HepG2 (cell line): ENCODE data around the gene SDCCAG8. TPM values are rescaled to one million over a fixed set of nuclear protein-coding genes. Genes with fewer than 3 reads are reported as not detected.

Experiments used
- ATAC-seq: fragments of 200-7000 bp; cut with Tn5 transposase; 3 replicates; pipeline ENCODE4 v1.9.1; 2020; ENCODE audit warnings: mild to moderate bottlenecking, moderate library complexity
- BruUV-seq: library from RNA; stranded (reverse); fragments of 400-500 nt; replicated peaks from 2 replicates; lab custom pipeline; 2021; lab: Mats Ljungman, UMichigan
- CTCF ChIA-PET: fragments of 300-600 bp; formaldehyde crosslinking; extraction: SDS; loops from one replicate; lab custom pipeline; 2021; ENCODE audit warnings: low total read pairs, inconsistent platforms, low intra/inter-chr PET ratio; lab: Yijun Ruan, JAX
- POLR2A ChIA-PET: fragments of 350-600 bp; sonication (Branson Sonifier 250); formaldehyde crosslinking; loops from one replicate; lab custom pipeline; 2020; ENCODE audit warnings: antibody characterized with exemption, inconsistent platforms; lab: Yijun Ruan, JAX
- DNase-seq: peaks from one replicate; pipeline ENCODE4 v3.0.0-alpha.2; 2015; ENCODE audit warnings: low spot score
- FAIRE-seq: peaks from 3 replicates; lab custom pipeline; 2011; peaks lifted over from hg19 to GRCh38; lab: Jason Lieb, UNC
- H2AFZ ChIP-seq: one replicate; pipeline ENCODE4 v1.6.1; 2011; ENCODE audit warnings: low read length, inconsistent platforms
- H3K27ac ChIP-seq: fragments of 300-600 bp; 3 replicates; pipeline ENCODE4 v1.8.0; 2011; ENCODE audit warnings: mixed run types, mild to moderate bottlenecking, mixed read lengths, low read length, inconsistent platforms; ENCODE audit not compliant: insufficient read depth; ENCODE audit errors: extremely low read length
- H3K27me3 ChIP-seq, 2 experiments: fragments of 200-600 bp in 1 of 2; 2 replicates in 1 of 2; 3 replicates in 1 of 2; pipeline versions ENCODE4 v1.6.0 to v1.8.0; 2011; ENCODE audit warnings: low read length in 2 of 2, mild to moderate bottlenecking in 2 of 2, moderate library complexity in 2 of 2, inconsistent platforms in 1 of 2; ENCODE audit not compliant: insufficient read depth in 2 of 2, control insufficient read depth in 1 of 2
- H3K36me3 ChIP-seq, 2 experiments: fragments of 200-600 bp in 1 of 2; replicated peaks in 1 of 2; 2 replicates in 1 of 2; 3 replicates in 1 of 2; pipeline versions ENCODE4 v1.5.1 to v1.8.0; 2011; ENCODE audit warnings: low read length in 2 of 2, inconsistent platforms in 1 of 2; ENCODE audit not compliant: insufficient read depth in 2 of 2, control insufficient read depth in 1 of 2
- H3K4me1 ChIP-seq: 2 replicates; pipeline ENCODE4 v1.5.1; 2012; ENCODE audit warnings: low read length, inconsistent platforms; ENCODE audit not compliant: insufficient read depth
- H3K4me2 ChIP-seq: 2 replicates; pipeline ENCODE4 v1.6.0; 2011; ENCODE audit warnings: low read depth, low read length, inconsistent platforms
- H3K4me3 ChIP-seq, 3 experiments: fragments of 200-600 bp in 1 of 3; sonication (generic), shearing (Covaris generic) in 1 of 3; replicated peaks in 1 of 3; 2 replicates each; pipeline ENCODE4 v1.5.1; 2011 to 2016; ENCODE audit warnings: low read length in 3 of 3, inconsistent platforms in 2 of 3, low read depth in 2 of 3, mild to moderate bottlenecking in 2 of 3, control low read depth in 1 of 3, mixed read lengths in 1 of 3; ENCODE audit not compliant: insufficient read depth in 1 of 3
- H3K79me2 ChIP-seq: one replicate; pipeline ENCODE4 v1.6.1; 2011; ENCODE audit warnings: low read length, inconsistent platforms; ENCODE audit not compliant: insufficient read depth
- H3K9ac ChIP-seq: 2 replicates; pipeline ENCODE4 v1.6.0; 2011; ENCODE audit warnings: mild to moderate bottlenecking, low read depth, low read length, inconsistent platforms; ENCODE audit not compliant: insufficient read depth
- H3K9me3 ChIP-seq: 2 replicates; pipeline ENCODE4 v1.5.1; 2012; ENCODE audit warnings: mild to moderate bottlenecking, low read length
- H4K20me1 ChIP-seq: 2 replicates; pipeline ENCODE4 v1.6.0; 2011; ENCODE audit warnings: inconsistent platforms, mild to moderate bottlenecking, low read length, moderate library complexity; ENCODE audit not compliant: insufficient read depth
- ATRX ChIP-seq: sonication (generic); formaldehyde crosslinking; IDR thresholded peaks from 2 replicates; pipeline ENCODE4 v1.4.0; 2020; ENCODE audit warnings: missing genetic modification reagents, borderline replicate concordance
- CAMTA2 ChIP-seq: sonication (generic); formaldehyde crosslinking; IDR thresholded peaks from 2 replicates; pipeline ENCODE4 v1.4.0; 2020; ENCODE audit warnings: mild to moderate bottlenecking, missing genetic modification reagents, borderline replicate concordance
- CREB1 ChIP-seq, 2 experiments: fragments of 450-650 bp in 1 of 2; IDR thresholded peaks; 2 replicates each; pipeline ENCODE4 v1.6.1; 2016 to 2017; ENCODE audit warnings: control low read depth in 1 of 2, mild to moderate bottlenecking in 1 of 2, missing compliant biosample characterization in 1 of 2, missing genetic modification characterization in 1 of 2
- FLYWCH1 ChIP-seq: sonication (generic); formaldehyde crosslinking; IDR thresholded peaks from 2 replicates; pipeline ENCODE4 v1.8.1; 2023; ENCODE audit warnings: mild to moderate bottlenecking, missing genetic modification reagents
- HHEX ChIP-seq: IDR thresholded peaks from 2 replicates; pipeline ENCODE4 v1.6.1; 2016; ENCODE audit warnings: control low read depth
- MYNN ChIP-seq: sonication (generic); formaldehyde crosslinking; IDR thresholded peaks from 2 replicates; pipeline ENCODE4 v1.4.0; 2020; ENCODE audit warnings: mild to moderate bottlenecking, low read depth, missing genetic modification reagents
- NFYB ChIP-seq: sonication (generic); formaldehyde crosslinking; IDR thresholded peaks from 2 replicates; pipeline ENCODE4 v1.4.0; 2020; ENCODE audit warnings: missing genetic modification reagents
- PAX8 ChIP-seq: sonication (generic); formaldehyde crosslinking; IDR thresholded peaks from 2 replicates; pipeline ENCODE4 v1.8.0; 2022; ENCODE audit warnings: mild to moderate bottlenecking, missing genetic modification reagents, borderline replicate concordance
- PCBP2 ChIP-seq: fragments of 200-400 bp; formaldehyde crosslinking; optimal IDR thresholded peaks from 2 replicates; pipeline ENCODE3; 2018; ENCODE audit warnings: low read length, low read depth; ENCODE audit not compliant: poor library complexity, severe bottlenecking
- RCOR2 ChIP-seq: IDR thresholded peaks from 2 replicates; pipeline ENCODE4 v1.6.1; 2016; ENCODE audit warnings: missing biosample characterization, missing genetic modification reagents
- SOX13 ChIP-seq, 3 experiments: fragments of 450-650 bp in 1 of 3; sonication (generic) in 1 of 3; formaldehyde crosslinking in 1 of 3; IDR thresholded peaks in 2 of 3; conservative IDR thresholded peaks in 1 of 3; 2 replicates each; pipeline versions ENCODE4 v1.5.0 to v1.6.1; 2016 to 2020; ENCODE audit warnings: antibody characterized with exemption in 1 of 3, mild to moderate bottlenecking in 1 of 3, missing compliant biosample characterization in 1 of 3, missing genetic modification reagents in 1 of 3, moderate library complexity in 1 of 3
- XBP1 ChIP-seq: sonication (generic); formaldehyde crosslinking; IDR thresholded peaks from 2 replicates; pipeline ENCODE4 v1.5.0; 2020; ENCODE audit warnings: missing genetic modification reagents
- ZNF263 ChIP-seq: sonication (generic); formaldehyde crosslinking; IDR thresholded peaks from 2 replicates; pipeline ENCODE4 v1.4.0; 2020; ENCODE audit warnings: missing genetic modification reagents
- WGBS: methylation state at CpG from one replicate; pipeline ENCODE4 v1.1.6; 2017; ENCODE audit warnings: low lambda C conversion rate; 5-methylcytosine and 5-hydroxymethylcytosine counted together
- in situ Hi-C: cut with HindIII; loops from 2 replicates; pipeline ENCODE4 v1.10.0; 2017; ENCODE audit warnings: low pct_unique_long_range_greater_than_20kb; ENCODE audit not compliant: extremely low pct_ligation_motif_present
- intact Hi-C: fragments of 100-400 bp; cut with micrococcal nuclease; formaldehyde crosslinking; loops from one replicate; pipeline ENCODE4 v1.10.0; 2022; ENCODE audit not compliant: unreplicated experiment
- polyA plus RNA-seq, 8 experiments: library from polyadenylated mRNA; depleted of rRNA in 3 of 8; stranded (reverse) in 7 of 8; unstranded in 1 of 8; fragments of >200 nt; fragmentation: Illumina TruSeq in 4 of 8; extraction: Trizol in 4 of 8; gene quantifications; 2 replicates each; pipeline versions ENCODE4 v1.2.1 to v1.2.3, GENCODE V29; 2011 to 2016; ENCODE audit warnings: low read depth in 4 of 8, missing spikeins in 1 of 8, mixed read lengths in 1 of 8; ENCODE audit not compliant: insufficient read depth in 1 of 8
- total RNA-seq, 5 experiments: library from RNA; depleted of rRNA; stranded (reverse); fragments of >200 nt; fragmentation: Illumina TruSeq; extraction: Trizol; gene quantifications; 2 replicates each; pipeline ENCODE4 v1.2.3, GENCODE V29; 2016; ENCODE audit warnings: low read depth in 1 of 5
- TF ChIP-seq, protein P1 (sequence below): sonication (generic); formaldehyde crosslinking; IDR thresholded peaks from 2 replicates; pipeline ENCODE4 v1.4.0; 2020; ENCODE audit warnings: missing genetic modification reagents
- TF ChIP-seq, protein P2 (sequence below): sonication (generic); formaldehyde crosslinking; conservative IDR thresholded peaks from 2 replicates; pipeline ENCODE4 v1.8.0; 2022; ENCODE audit warnings: low read depth, missing genetic modification reagents

Gene SDCCAG8
- total and polyA plus RNA-seq, 2 of the 13 experiments (the other 11 are each of a cell fraction or from before 2014, with no cell fraction given): 9.5 to 13.4 TPM

DNA sequence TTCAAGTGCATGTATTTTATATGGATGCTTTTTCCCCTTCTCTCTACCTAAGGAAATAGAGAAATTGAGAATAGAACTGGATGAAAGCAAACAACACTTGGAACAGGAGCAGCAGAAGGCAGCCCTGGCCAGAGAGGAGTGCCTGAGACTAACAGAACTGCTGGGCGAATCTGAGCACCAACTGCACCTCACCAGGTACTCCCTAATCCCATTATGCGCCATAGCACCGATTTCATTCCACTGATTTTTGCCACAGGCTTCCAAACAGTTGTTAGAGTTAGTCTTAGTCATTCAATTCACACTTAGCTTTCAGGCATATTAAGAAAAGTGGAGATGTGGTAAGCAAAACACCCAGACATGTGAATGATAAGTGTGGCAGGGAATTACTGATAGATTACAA, 122.8 kb downstream of the SDCCAG8 start (continued):
- TF ChIP-seq FLYWCH1 (CRISPR knock-in tag): no peak
- TF ChIP-seq XBP1 (CRISPR knock-in tag): no peak

DNA sequence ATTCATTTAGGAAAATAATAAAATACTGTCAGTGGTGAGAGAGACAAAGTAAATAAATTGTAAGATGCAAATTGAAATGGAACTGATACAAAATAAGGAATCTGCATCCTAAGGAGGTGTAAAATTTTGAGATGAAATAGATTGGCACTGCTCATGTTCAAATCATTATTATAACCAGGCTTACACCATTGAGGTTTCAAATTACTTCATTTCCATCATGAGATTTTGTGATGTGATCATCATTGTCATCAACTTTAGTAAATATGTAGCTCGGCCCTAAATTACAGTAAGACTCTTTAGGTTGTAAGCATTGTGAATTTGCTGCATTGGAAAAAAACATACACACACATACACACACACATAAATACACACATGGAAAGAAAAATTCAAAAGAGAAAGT, 123.4 kb downstream of the SDCCAG8 start:
- Histone ChIP-seq H4K20me1 (no peaks in the 10 kb centered on the region), H3K9ac (no peak overlapping the region), H3K36me3 (no peaks in the 10 kb centered on the region; a peak in 1 of 5 replicates), H3K27ac (no peak overlapping the region), H3K4me3 (no peak overlapping the region), H2AFZ (no peak overlapping the region), H3K27me3 (no peaks in the 10 kb centered on the region), H3K9me3 (peaks cover 5% of the 10 kb centered on the region), H3K4me2 (no peak overlapping the region), H3K79me2 (no peaks in the 10 kb centered on the region), H3K4me1 (no peaks in the 10 kb centered on the region)
- intact Hi-C loops: no loop called here
- no peak for ATAC-seq
- WGBS: 85% methylated on average over 1 of the region's 1 CpG
- BruUV-seq: no TSS peak
- no peak for FAIRE-seq
- no peak for TF ChIP-seq RCOR2 (CRISPR knock-in tag)
- TF ChIP-seq, protein P1, sequence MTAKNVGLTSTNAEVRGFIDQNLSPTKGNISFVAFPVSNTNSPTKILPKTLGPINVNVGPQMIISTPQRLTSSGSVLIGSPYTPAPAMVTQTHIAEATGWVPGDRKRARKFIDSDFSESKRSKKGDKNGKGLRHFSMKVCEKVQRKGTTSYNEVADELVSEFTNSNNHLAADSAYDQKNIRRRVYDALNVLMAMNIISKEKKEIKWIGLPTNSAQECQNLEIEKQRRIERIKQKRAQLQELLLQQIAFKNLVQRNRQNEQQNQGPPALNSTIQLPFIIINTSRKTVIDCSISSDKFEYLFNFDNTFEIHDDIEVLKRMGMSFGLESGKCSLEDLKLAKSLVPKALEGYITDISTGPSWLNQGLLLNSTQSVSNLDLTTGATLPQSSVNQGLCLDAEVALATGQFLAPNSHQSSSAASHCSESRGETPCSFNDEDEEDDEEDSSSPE (CRISPR knock-in tag): no peak
- TF ChIP-seq MYNN (CRISPR knock-in tag): no peak
- CTCF ChIA-PET: no interaction called here
- in situ Hi-C loops: no loop called here
- no peak for DNase-seq
- POLR2A ChIA-PET: no interaction called here

DNA sequence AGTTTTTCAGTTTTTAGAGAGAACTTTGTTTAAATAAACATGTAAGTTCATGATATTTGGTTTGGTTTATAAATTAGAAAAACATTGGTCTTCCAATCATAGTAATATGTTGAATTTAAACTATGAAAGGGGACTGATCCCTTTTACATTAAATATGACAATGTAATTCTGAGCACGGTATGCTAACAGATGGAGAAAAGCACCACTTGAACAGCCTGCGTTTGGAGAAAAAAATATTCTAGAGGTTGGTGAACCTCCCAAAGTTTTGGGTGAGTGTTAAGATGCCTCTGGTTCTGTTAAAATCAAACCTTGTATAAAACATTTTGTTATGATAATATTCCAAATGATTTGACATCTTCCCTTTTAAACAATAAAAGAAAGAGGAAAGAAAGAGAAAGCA, 123.9 kb downstream of the SDCCAG8 start:
- intact Hi-C loops: no loop called here
- ATAC-seq: no peak
- Histone ChIP-seq H3K27ac (no peak overlapping the region), H3K36me3 (no peaks in the 10 kb centered on the region; a peak in 1 of 5 replicates), H3K4me1 (no peaks in the 10 kb centered on the region), H3K9me3 (no peaks in the 10 kb centered on the region; the same call in 1 of the 2 replicates), H3K79me2 (no peaks in the 10 kb centered on the region), H3K27me3 (no peaks in the 10 kb centered on the region), H3K9ac (no peak overlapping the region), H3K4me3 (no peak overlapping the region), H3K4me2 (no peak overlapping the region), H2AFZ (no peak overlapping the region), H4K20me1 (no peaks in the 10 kb centered on the region)
- in situ Hi-C loops: no loop called here
- DNase-seq: no peak
- 94% methylated on average over 2 of the region's 2 CpGs for WGBS
- POLR2A ChIA-PET: no interaction called here
- no peak for FAIRE-seq
- CTCF ChIA-PET: no interaction called here
- no TSS peak for BruUV-seq
- TF ChIP-seq ATRX (CRISPR knock-in tag) (no peak), HHEX (CRISPR knock-in tag) (no peak), CREB1 (IDR thresholded peaks at IDR 0.05) (no peak), CREB1 (CRISPR knock-in tag; IDR thresholded peaks at IDR 0.05) (no peak), CAMTA2 (CRISPR knock-in tag) (no peak), ZNF263 (CRISPR knock-in tag) (no peak), SOX13 (IDR thresholded peaks at IDR 0.05) (no peak), SOX13 (CRISPR knock-in tag; conservative IDR thresholded peaks at IDR 0.05 in 1 of 2, IDR thresholded peaks at IDR 0.05 in 1 of 2) (no peak), PCBP2 (no peak), NFYB (no peak), PAX8 (CRISPR knock-in tag) (no peak)
- TF ChIP-seq, protein P2, sequence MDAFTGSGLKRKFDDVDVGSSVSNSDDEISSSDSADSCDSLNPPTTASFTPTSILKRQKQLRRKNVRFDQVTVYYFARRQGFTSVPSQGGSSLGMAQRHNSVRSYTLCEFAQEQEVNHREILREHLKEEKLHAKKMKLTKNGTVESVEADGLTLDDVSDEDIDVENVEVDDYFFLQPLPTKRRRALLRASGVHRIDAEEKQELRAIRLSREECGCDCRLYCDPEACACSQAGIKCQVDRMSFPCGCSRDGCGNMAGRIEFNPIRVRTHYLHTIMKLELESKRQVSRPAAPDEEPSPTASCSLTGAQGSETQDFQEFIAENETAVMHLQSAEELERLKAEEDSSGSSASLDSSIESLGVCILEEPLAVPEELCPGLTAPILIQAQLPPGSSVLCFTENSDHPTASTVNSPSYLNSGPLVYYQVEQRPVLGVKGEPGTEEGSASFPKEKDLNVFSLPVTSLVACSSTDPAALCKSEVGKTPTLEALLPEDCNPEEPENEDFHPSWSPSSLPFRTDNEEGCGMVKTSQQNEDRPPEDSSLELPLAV: no peak
